ENCODE measurements around the gene NMT1. TPM values are rescaled to one million over a fixed set of nuclear protein-coding genes. Genes with fewer than 3 reads are reported as not detected.

The NMT1 gene
- total RNA-seq, 3 donors from 2014 or later: 81.9 to 130 (median 84.0) TPM

- Histone ChIP-seq H3K27me3 (no peaks in the 10 kb centered on the region), H3K27ac (no peak overlapping the region), H3K4me3 (no peak overlapping the region), H3K9me3 (no peaks in the 10 kb centered on the region), H3K36me3 (no peaks in the 10 kb centered on the region), H3K4me1 (peaks cover 7 to 9% of the 10 kb centered on the region in 2 donors)
- DNase-seq (ENCODE audit: low spot score in 2 of 2): no peak
- TF ChIP-seq POLR2A (IDR thresholded peaks at IDR 0.05) (no peak), POLR2AphosphoS5 (IDR thresholded peaks at IDR 0.05) (no peak), CTCF (IDR thresholded peaks at IDR 0.05) (no peak)
- intact Hi-C loops (cut with DNase I; ENCODE audit: low total_unique reads): no loop called here
Observed at GRCh38 chr17:45016823-45017222, 44.3 kb upstream of the NMT1 start.

DNA sequence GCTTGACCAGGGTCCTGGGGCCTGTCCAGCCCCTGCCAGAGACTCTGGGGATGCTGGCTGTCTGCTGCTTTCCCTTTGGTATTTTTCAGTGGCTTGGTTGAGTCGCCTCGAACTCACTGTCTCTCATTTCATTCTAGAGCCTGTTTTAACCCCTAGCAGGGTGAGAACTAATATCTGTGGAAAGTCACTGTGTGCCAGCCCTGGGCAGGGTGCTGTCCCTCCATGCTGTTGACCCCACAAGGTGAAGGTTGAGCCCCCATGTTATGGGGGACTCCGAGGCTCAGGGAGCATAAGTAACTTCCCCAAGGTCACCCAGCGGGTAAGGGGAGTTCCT, 42.6 kb upstream of the NMT1 start:
- Histone ChIP-seq H3K4me1 (peaks cover 7 to 13% of the 10 kb centered on the region in 2 donors), H3K4me3 (peak overlapping the region; percentile 45 to 74 (median 59))

GRCh38 chr17:45018848-45019711, 42.0 kb upstream of the NMT1 start:
- TF ChIP-seq CTCF (IDR thresholded peaks at IDR 0.05): peak in 1 of 3 donors; percentile 43
- no peak for TF ChIP-seq POLR2AphosphoS5 (IDR thresholded peaks at IDR 0.05)
- DNase-seq (ENCODE audit: low spot score in 2 of 2): no peak
- intact Hi-C loops (cut with DNase I; ENCODE audit: low total_unique reads): no loop called here
- Histone ChIP-seq H3K27ac (peak overlapping the region; percentile 78 to 87), H3K27me3 (no peaks in the 10 kb centered on the region), H3K9me3 (no peaks in the 10 kb centered on the region), H3K4me1 (peaks cover 7 to 13% of the 10 kb centered on the region in 2 donors), H3K36me3 (no peaks in the 10 kb centered on the region), H3K4me3 (peak overlapping the region; percentile 45 to 74 (median 59))

More for the DNA sequence above, 42.6 kb upstream of the NMT1 start:
- Histone ChIP-seq H3K9me3 (no peaks in the 10 kb centered on the region), H3K36me3 (no peaks in the 10 kb centered on the region), H3K27ac (peak overlapping the region; percentile 78 to 87), H3K27me3 (no peaks in the 10 kb centered on the region)
- TF ChIP-seq POLR2AphosphoS5 (IDR thresholded peaks at IDR 0.05) (no peak), CTCF (IDR thresholded peaks at IDR 0.05) (no peak), POLR2A (IDR thresholded peaks at IDR 0.05) (no peak)
- DNase-seq (ENCODE audit: low spot score in 2 of 2): no peak
- intact Hi-C loops (cut with DNase I; ENCODE audit: low total_unique reads): no loop called here

DNA sequence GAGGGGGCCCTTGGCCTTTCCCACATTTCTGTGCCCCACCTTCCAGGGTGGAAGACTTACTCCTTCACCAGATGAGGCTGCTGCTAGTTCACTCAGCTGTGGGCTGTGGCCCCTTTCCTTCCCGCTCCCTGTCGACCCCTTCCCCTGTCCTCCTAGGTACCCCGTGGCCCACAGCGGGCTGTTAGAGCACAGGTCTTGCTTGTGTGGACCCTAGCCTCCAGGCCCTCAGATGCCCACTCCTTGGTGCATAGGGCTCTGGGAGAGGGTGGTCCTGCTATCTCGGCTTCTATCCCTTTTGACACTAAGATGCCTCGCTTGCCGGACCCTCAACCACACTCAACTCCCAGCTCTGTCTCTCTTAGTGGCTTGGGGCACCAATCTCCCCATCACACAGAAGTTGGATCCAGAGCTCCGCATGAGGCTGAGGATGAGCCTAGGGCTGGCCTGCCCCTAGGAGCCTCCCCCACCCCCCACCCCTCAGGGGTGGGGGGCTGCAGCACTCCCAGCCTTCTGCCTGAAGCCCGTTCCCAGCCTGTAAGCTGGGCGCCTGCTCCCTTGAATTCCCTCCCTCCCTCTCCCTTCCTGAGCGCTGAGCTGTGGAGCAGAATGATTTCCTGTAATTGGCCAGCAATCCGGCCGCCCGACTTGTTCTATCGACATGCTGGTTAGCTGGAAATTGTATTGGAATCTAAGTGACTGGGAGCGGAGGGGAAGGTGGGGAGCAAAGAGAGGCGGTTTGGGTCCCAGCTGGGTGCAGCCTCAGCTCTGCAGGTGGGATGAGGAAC, 40.6 kb upstream of the NMT1 start:
- intact Hi-C loops (cut with DNase I; ENCODE audit: low total_unique reads): loop anchor here (5.0 to 10.0 kb wide), 2 partner anchors 84 to 103 kb away; partner anchors contain the start of gene GFAP
- peak in 1 of 2 donors; percentile 49 for DNase-seq (ENCODE audit: low spot score in 2 of 2)
- peaks cover 7 to 13% of the 10 kb centered on the region in 2 donors for H3K4me1 ChIP-seq
- no peaks in the 10 kb centered on the region for H3K36me3 ChIP-seq
- H3K27ac ChIP-seq: peak overlapping the region; percentile 78 to 87
- H3K9me3 ChIP-seq: no peaks in the 10 kb centered on the region
- TF ChIP-seq POLR2A (IDR thresholded peaks at IDR 0.05): no peak
- no peak for TF ChIP-seq POLR2AphosphoS5 (IDR thresholded peaks at IDR 0.05)
- TF ChIP-seq CTCF (IDR thresholded peaks at IDR 0.05): no peak
- no peak overlapping the region for H3K4me3 ChIP-seq
- H3K27me3 ChIP-seq: no peaks in the 10 kb centered on the region
